Adrenal gland (tissue), 12 donors: ENCODE measurements around the gene TRIO. TPM values are rescaled to one million over a fixed set of nuclear protein-coding genes. Genes with fewer than 3 reads are reported as not detected.

Source experiments
- DNase-seq, 7 donors: peaks; one replicate each; pipeline ENCODE4 v3.0.0-alpha.2; 2019 to 2020
- H3K27ac ChIP-seq, 5 donors: fragments of 200-600 bp; sonication (generic) in 4 of 5; 1 replicate in 3 of 5; 2 replicates in 2 of 5; pipeline versions ENCODE4 v1.5.1 to v1.8.0; 2016 to 2020; ENCODE audit warnings: mild to moderate bottlenecking in 1 of 5
- H3K27me3 ChIP-seq: fragments of 200-600 bp; 2 replicates; pipeline ENCODE4 v1.8.0; 2021
- H3K36me3 ChIP-seq, 2 donors: fragments of 200-600 bp; replicated peaks in 1 of 2; 1 replicate in 1 of 2; 2 replicates in 1 of 2; pipeline versions ENCODE4 v1.5.1 to v1.8.0; 2018 to 2022
- H3K4me1 ChIP-seq, 2 donors: fragments of 200-600 bp; replicated peaks in 1 of 2; 1 replicate in 1 of 2; 2 replicates in 1 of 2; pipeline versions ENCODE4 v1.5.1 to v1.8.0; 2018 to 2021
- H3K4me3 ChIP-seq, 4 donors: fragments of 200-600 bp; sonication (generic) in 3 of 4; one replicate each; pipeline ENCODE4 v1.5.1; 2016 to 2018
- H3K9me3 ChIP-seq, 3 donors: fragments of 200-600 bp; sonication (generic) in 1 of 3; replicated peaks in 1 of 3; 1 replicate in 2 of 3; 2 replicates in 1 of 3; pipeline versions ENCODE4 v1.5.1 to v1.8.0; 2016 to 2021
- CTCF ChIP-seq, 6 experiments: fragments of 450-650 bp in 4 of 6; fragments of 200-600 bp in 2 of 6; sonication (generic) in 1 of 6; IDR thresholded peaks; 1 replicate in 5 of 6; 2 replicates in 1 of 6; pipeline versions ENCODE4 v1.5.1 to v1.8.0; 2016 to 2021; ENCODE audit warnings: antibody characterized with exemption in 6 of 6, mild to moderate bottlenecking in 2 of 6, moderate library complexity in 1 of 6
- POLR2A ChIP-seq, 2 donors: fragments of 450-650 bp; IDR thresholded peaks; one replicate each; pipeline ENCODE4 v1.6.1; 2017; ENCODE audit warnings: antibody characterized with exemption in 2 of 2, mild to moderate bottlenecking in 2 of 2, moderate library complexity in 1 of 2
- WGBS, 4 donors: extraction: QIAGEN DNeasy Blood & Tissue Kit in 2 of 4; methylation state at CpG; one replicate each; pipeline versions ENCODE4 v1.1.5 to v1.1.7; 2013 to 2017; 5-methylcytosine and 5-hydroxymethylcytosine counted together
- intact Hi-C, 2 donors: fragments of 100-400 bp; cut with DNase I; formaldehyde crosslinking; loops; one replicate each; pipeline versions ENCODE4 v1.14.1 to v1.15.0; 2022 to 2023
- polyA plus RNA-seq, 3 donors: library from polyadenylated mRNA; stranded (reverse); fragments of 200-250 nt in 2 of 3; fragments of 350-450 nt in 1 of 3; fragmentation: Illumina TruSeq in 1 of 3; extraction: RNeasy Lipid Tissue Mini Kit (QIAGEN cat#74804) in 1 of 3; gene quantifications; one replicate each; pipeline ENCODE4 v1.2.3, GENCODE V29; 2013 to 2014
- total RNA-seq, 9 donors: library from RNA; depleted of rRNA in 4 of 9; stranded (reverse); fragments of >200 nt in 4 of 9; fragments of 120-200 nt in 1 of 9; fragmentation: NEBNext Ultra II Directional in 1 of 9; extraction: Animal tissue kit (Norgen Biotek cat#: 25700) in 1 of 9; gene quantifications; one replicate each; pipeline versions ENCODE4 v1.1.0 to v1.2.4, GENCODE V29; 2013 to 2023
- donor health status: healthy with polysubstance abuse.
- donor health status: Bipolar disorder and iron deficiency.
- donor health status: DM: yes; HTN: yes; CAD: no.
- donor health status: DM: no; HTN: no; CAD: no.
- donor health status: DM: no; HTN: no; CAD: no.
- donor health status: DM: yes; HTN: yes; CAD: no.

The TRIO gene
- total and polyA plus RNA-seq, 12 donors, result 27.3 to 109 (median 72.4) TPM

GRCh38 chr5:14306329-14306815 is 163.2 kb downstream of the TRIO start:
- TF ChIP-seq CTCF (IDR thresholded peaks at IDR 0.05) (no peak), POLR2A (IDR thresholded peaks at IDR 0.05) (no peak)
- intact Hi-C loops, result no loop called here
- no peaks in the 10 kb centered on the region for H3K27me3 ChIP-seq
- H3K27ac ChIP-seq, result peak overlapping the region in 2 of 5 donors; percentile 7 to 35
- WGBS, 4 donors, result 60 to 61% (median 60%) methylated on average over 2 of the region's 2 CpGs
- H3K4me3 ChIP-seq, result no peak overlapping the region
- H3K36me3 ChIP-seq, result peaks cover 0 to 7% of the 10 kb centered on the region in 2 donors
- peaks cover 10 to 12% of the 10 kb centered on the region in 2 donors for H3K4me1 ChIP-seq
- H3K9me3 ChIP-seq, result no peaks in the 10 kb centered on the region
- peak in 2 of 7 donors; percentile 18 to 29 for DNase-seq

GRCh38 chr5:14308384-14309154 is 165.4 kb downstream of the TRIO start:
- WGBS, 4 donors, result 97 to 100% (median 98%) methylated on average over 5 of the region's 5 CpGs
- no peak overlapping the region for H3K4me3 ChIP-seq
- peaks cover 0 to 8% of the 10 kb centered on the region in 2 donors for H3K36me3 ChIP-seq
- TF ChIP-seq CTCF (IDR thresholded peaks at IDR 0.05) (no peak), POLR2A (IDR thresholded peaks at IDR 0.05) (no peak)
- H3K27ac ChIP-seq, result no peak overlapping the region
- DNase-seq, result no peak
- no peaks in the 10 kb centered on the region for H3K27me3 ChIP-seq
- intact Hi-C loops, result no loop called here
- H3K9me3 ChIP-seq, result no peaks in the 10 kb centered on the region
- peaks cover 10 to 19% of the 10 kb centered on the region in 2 donors for H3K4me1 ChIP-seq

GRCh38 chr5:14309199-14309598 is 166.1 kb downstream of the TRIO start:
- TF ChIP-seq POLR2A (IDR thresholded peaks at IDR 0.05) (no peak), CTCF (IDR thresholded peaks at IDR 0.05) (no peak)
- Histone ChIP-seq H3K27ac (no peak overlapping the region), H3K9me3 (no peaks in the 10 kb centered on the region), H3K36me3 (peaks cover 0 to 8% of the 10 kb centered on the region in 2 donors), H3K4me1 (peaks cover 10 to 19% of the 10 kb centered on the region in 2 donors), H3K4me3 (no peak overlapping the region), H3K27me3 (no peaks in the 10 kb centered on the region)
- no peak for DNase-seq
- intact Hi-C loops, result no loop called here

GRCh38 chr5:14309878-14310531 is 166.9 kb downstream of the TRIO start:
- DNase-seq, result no peak
- H3K36me3 ChIP-seq, result peaks cover 0 to 8% of the 10 kb centered on the region in 2 donors
- WGBS, 4 donors, result 75 to 79% (median 76%) methylated on average over 6 to 8 of the region's 8 CpGs
- intact Hi-C loops, result no loop called here
- H3K9me3 ChIP-seq, result no peaks in the 10 kb centered on the region
- H3K27me3 ChIP-seq, result no peaks in the 10 kb centered on the region
- no peak overlapping the region for H3K4me3 ChIP-seq
- H3K27ac ChIP-seq, result no peak overlapping the region
- peaks cover 10 to 16% of the 10 kb centered on the region in 2 donors for H3K4me1 ChIP-seq
- no peak for TF ChIP-seq CTCF (IDR thresholded peaks at IDR 0.05)
- TF ChIP-seq POLR2A (IDR thresholded peaks at IDR 0.05), result no peak
